ENCODE results near the gene SMIM10L2A. TPM values are rescaled to one million over a fixed set of nuclear protein-coding genes. Genes with fewer than 3 reads are reported as not detected.
"Not testable (repeated sequence)": the region's sequence is repeated elsewhere in the genome, so short reads cannot be mapped to it uniquely, and the experiment has no call there.

Gene SMIM10L2A
- 1.9 TPM for total RNA-seq

DNA sequence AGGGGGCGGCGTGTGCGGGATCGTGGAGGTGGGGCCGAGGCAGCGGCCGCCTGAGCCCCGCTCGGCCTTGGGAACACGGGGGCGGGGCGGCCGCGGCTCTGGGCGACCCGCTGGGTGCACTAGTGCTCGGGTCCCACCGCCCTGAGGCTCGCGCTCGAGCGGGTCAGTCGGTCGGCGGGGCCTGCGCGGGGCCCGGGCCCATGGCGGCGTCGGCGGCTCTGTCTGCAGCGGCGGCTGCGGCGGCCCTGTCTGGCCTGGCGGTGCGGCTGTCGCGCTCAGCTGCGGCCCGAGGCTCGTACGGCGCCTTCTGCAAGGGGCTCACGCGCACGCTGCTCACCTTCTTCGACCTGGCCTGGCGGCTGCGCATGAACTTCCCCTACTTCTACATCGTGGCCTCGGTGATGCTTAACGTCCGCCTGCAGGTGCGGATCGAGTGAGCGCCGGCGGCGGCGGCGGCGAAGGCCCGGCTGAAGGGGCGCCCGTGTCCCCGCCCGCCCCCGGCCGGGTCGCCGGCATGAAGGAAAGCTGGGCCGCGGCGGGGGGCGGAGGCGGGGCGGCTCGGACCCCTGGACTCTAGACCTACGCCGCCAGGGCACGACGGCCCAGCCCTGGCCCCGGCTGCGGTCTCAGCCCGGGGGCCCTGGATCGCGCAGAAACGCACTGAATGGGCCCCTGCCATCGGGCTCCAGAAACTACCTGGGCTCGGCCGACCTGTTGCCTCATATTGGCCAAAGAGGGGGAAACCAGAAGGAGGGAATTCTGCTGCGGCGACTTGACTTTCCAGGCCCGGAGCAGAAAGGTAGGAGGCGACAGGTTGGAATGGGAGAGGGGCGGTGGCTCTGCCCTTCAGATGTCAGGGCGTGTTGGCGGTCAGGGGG lies at the start of gene SMIM10L2A:
TSS of gene SMIM10L2A (plus strand) at position 13 of the 878 bp plus-strand sequence. CDS start at position 201, 188 bp downstream.
- DNase-seq (ENCODE audit: low spot score) = no peak

DNA sequence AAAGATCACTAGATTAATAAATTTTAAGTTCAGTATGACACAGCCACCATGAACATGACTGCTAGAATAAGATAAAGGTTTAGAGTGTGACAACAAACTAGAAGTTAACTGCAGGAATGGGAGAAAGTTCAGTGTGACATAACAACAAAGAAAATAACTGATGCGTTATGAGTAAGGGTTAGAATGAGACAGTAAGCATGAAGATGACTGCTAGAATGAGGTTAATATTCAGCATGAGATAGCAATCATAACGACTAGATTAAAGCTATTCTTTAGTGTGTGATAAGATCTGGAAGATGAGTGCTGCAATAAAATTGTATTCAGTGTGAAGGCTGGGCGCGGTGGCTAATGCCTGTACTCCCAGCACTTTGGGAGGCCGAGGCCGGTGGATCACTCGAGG lies 48.4 kb upstream of the SMIM10L2A start:
- no peak for DNase-seq (ENCODE audit: low spot score)

DNA sequence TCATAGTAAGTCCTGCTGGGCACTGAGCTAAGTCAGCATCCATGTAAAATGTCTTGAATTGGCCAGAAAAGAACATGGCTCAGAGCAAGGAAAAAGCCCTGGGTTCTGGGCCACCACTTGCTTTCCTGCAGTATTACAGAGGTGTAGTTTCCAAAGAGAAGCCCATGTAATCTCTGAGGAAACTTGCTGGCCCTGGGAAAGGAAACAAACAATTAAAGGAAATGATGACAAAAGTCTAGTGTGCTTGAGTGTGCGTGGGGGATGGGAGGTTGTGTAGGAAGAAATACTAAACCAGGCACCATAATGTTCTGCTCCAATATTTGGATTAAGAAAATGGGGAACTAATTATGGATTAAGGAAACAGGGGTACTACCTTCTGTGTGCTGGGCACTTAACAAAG lies 39.5 kb upstream of the SMIM10L2A start:
- DNase-seq (ENCODE audit: low spot score) = no peak

DNA sequence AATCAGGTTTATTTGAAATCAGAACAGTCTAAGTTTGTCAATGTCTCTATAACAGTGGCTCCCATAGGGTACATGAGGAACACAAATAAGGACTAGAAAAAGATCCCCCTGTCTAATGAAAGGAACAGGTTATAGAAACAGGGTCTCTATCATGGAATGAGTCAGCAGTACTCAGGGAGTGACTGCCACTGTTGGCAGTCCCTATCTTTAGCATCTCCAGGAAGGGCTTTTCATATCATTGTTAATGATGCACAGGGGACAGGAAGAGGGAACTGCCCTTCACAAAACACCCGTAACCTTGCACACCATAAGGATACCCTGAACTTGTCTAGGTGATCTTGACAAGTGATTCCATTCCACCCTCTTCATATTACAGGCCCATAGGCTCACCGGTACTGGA lies 38.5 kb upstream of the SMIM10L2A start:
- no peak for DNase-seq (ENCODE audit: low spot score)

DNA sequence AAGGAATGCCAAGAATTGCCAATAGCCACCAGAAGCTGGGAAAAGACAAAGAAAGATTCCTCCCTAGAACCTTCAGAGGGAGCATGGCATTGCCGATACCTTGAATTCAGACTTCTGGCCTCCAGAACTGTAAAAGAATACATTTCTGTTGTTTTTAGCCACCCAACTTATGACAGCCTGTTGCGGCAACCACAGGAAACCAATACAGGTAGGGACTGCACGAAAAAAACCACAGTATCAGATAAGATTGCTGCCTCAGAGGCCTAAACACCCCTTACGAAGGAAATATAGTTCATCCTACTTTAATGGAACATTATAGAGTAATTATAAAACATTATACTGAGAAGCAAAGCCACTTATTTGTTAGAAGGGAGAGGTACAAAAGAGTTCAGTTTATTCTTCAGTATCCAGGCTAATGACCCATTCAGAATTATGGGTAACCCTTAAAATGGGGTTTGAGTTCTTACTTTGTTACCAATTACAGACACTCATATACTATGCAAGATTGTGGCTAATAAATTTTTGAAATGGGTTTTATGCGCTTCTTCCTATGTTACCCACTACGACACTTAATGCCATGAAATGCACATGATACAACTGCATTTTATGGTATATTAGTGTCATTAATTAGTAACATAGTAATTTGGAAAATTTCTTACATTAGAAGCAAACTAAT lies 37.4 kb upstream of the SMIM10L2A start:
- no peak for DNase-seq (ENCODE audit: low spot score)

DNA sequence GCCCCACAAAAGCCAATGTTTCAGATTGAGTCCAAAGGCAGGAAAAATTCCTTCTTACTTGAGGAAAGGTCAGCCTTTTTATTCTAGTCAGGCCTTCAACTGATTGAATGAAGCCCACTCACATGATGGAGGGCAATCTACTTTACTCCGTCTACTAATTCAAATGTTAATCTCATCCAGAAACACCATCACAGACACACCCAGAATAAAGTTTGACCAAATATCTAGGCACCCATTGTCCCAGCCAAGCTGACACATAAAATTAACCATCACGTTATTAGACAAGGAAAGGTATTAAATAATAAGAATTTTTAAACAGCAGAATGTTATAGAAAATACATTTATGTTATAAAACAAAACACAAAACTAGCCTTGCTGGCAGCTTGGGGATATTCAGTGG lies 32.9 kb upstream of the SMIM10L2A start:
- DNase-seq (ENCODE audit: low spot score) = no peak

DNA sequence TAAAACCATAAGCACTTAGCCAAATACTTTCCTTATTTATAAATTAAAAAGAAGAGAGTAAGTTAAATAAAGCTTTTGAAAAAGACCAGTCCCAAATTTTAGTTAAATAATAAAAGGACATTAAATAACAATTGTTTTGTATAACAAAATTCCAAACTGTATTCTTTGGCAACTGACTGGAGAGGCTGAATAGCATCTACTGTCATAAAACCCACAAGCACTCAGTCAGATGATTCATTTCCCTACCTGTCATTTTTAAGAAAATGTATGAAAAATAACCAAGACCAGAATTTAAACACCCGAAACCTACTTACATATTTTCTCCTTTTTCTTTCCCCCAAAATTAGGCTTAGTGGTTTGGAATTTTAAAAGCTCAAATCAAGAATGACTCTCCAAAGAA lies 32.5 kb upstream of the SMIM10L2A start:
- DNase-seq (ENCODE audit: low spot score) = no peak

DNA sequence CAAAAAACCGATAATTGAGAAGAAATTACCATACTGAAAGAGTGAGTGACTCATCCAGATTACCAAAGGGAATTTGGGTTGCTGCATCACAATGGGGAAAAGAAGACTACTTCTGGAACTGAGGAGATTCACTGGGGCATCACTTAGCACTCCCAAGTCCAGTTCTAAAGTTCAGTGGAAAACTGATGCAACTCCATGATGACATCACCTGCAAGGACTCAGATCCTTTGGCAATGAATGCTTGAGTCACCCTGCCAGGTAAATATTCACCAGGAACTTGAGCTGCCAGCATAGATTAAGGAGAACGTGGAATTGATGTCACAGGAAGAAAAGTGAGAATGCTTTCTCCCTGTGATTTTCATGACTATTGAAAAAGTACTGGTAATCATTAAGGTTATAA lies 32.0 kb upstream of the SMIM10L2A start:
- DNase-seq (ENCODE audit: low spot score) = peak; percentile 27

DNA sequence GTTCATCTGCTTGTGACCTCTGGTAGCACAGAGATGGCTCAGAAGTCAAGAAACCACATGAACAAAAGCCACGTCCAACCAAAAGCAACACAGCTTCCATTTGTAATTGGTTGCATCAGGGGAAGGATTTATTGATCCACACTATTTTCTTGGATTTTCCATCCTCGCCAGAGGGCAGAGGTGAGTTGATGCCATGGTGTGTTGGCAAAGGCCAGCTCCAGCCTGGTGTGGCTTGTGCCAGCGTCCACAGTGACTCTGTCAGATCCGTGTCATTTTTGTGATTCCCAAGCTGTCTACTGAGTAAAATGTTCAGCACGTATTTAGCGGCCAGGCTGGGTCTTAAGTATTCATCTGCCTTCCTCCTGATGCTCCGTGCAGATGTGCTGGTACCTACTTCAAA lies 30.0 kb upstream of the SMIM10L2A start:
- no peak for DNase-seq (ENCODE audit: low spot score)

DNA sequence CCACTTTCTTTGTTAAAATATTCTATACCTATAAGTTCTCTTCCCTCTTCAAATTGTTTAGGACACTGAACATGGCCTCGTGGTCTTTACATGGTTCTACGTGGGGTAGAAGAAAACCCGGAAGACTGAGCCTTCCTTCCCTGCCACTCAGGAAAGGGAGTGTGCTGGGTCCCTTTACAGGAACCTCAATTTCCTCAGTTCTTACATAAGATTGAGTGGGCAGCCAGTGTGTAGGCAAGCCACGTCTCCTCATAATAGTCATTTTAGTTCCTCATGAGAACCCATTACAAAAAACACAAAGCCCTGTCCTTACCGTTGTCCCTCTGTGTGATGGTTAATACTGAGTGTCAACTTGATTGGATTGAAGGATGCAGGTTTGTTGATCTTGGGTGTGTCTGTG lies 28.7 kb upstream of the SMIM10L2A start:
- DNase-seq (ENCODE audit: low spot score) = no peak

DNA sequence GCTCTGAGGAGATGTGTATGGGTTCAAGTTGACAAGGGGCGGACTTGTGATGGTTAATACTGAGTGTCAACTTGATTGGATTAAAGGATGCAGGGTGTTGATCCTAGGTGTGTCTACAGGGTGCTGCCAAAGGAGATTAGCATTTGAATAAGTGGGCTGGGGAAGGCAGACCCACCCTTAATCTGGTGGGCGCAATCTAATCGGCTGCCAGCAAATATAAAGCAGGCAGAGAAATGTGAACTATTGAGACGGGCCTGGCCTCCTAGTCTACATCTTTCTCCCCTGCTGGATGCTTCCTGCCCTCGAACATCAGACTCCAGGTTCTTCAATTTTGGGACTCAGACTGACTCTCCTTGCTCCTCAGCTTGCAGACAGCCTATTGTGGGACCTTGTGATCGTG lies 26.7 kb upstream of the SMIM10L2A start:
- no peak for DNase-seq (ENCODE audit: low spot score)

DNA sequence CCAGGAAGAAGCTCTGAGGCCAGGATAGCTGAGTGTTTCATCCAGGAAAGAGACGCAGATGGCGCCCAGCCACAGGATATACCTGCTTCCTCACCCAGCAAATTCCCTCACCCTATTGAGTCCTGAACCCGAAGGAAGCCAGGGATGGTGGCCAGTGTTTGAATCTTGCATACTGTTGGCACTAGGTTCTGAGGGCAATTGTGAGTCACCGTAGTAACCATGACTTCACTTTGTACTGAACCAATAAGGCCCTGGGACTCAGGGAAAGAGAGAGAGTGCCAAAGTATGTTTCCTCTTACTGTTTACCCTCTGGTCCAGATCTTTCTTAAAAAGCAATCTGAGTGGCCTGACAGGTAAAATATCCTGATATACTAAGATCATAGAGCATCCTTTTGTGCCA lies 25.6 kb upstream of the SMIM10L2A start:
- DNase-seq (ENCODE audit: low spot score) = no peak

DNA sequence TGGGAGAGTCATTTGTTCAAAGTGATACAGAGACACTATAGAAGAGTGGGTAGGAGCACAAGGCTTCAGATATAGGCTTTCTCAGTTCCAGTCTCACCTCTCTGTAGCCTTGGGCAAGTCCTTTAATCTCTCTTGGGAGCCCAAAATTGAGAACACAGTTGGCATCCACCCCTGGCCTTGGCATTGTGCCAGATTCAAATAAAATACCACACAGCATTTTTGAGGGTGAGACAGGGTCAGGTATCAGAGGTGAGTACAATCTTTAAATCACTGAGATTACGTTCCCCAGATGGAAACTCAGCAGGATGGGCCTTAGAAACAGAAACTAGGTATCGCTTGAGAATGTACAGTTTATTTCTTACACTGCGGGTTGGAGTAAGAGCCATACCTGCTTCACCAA lies 25.2 kb upstream of the SMIM10L2A start:
- no peak for DNase-seq (ENCODE audit: low spot score)

DNA sequence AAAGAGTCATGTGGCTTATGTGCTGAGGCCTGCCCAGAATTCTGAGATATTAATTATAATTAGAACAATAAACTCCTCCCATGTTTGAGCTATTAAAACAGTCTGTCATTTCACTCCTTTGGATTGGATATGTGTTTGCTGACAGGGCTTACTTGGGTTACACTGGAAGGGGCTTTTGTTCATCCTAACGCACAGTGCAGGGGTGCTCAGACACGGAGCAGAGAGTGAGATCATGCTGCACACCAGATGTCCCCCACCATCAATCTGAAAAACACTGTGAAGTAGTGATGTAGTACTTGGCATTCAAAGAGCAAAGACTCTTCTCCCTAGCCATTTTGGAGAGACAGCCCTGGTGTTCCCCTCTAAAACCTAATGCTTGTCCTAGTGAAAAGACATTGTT lies 24.1 kb upstream of the SMIM10L2A start:
- DNase-seq (ENCODE audit: low spot score) = no peak

DNA sequence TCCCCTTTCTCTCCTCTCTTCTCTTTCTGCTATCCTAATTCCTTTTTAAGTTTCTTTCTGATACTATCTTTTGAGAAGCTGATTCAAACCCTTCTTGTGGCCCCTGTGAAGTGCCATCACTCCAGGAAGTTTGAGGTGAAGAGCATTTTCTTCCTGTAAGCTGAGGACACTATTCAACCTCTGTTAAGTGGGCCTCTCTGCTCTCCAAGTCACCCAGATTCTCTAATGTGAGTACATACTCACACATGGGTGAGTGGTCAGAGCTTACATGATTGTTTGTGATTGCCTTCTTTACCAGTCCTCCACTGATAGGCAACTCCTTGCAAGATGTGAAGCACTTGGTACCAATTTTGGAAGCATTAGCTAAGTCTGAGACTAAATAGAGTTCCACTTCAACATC lies 18.4 kb upstream of the SMIM10L2A start:
- DNase-seq (ENCODE audit: low spot score) = no peak

DNA sequence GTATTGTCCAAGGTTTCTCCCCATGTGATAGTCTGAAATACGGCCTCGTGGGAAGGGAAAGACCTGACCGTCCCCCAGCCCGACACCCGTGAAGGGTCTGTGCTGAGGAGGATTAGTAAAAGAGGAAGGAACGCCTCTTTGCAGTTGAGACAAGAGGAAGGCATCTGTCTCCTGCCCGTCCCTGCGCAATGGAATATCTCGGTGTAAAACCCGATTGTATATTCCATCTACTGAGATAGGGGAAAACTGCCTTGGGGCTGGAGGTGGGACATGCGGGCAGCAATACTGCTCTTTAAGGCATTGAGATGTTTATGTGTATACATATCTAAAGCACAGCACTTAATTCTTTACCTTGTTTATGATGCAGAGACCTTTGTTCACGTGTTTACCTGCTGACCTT lies 15.3 kb upstream of the SMIM10L2A start:
- not testable (repeated sequence) for DNase-seq (ENCODE audit: low spot score)

DNA sequence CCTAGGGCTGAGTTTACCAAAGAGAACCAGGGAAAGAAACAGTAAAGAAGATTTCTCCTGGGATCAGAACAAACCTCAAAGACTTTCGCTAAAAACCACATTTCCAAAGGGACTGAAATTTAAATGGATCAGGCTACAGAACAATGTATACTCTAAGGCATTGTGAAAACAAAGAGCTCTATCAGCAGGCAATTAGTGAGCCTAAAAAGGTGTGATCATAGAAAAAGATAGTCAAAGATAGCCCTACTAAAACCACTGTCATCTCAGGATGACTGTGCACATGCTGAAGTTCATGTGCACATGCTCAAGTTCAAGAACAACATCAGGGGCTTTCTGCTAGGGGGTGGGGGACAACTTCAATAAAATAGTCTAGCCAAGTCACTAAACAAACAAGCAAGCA lies 12.9 kb upstream of the SMIM10L2A start:
- DNase-seq (ENCODE audit: low spot score) = no peak

DNA sequence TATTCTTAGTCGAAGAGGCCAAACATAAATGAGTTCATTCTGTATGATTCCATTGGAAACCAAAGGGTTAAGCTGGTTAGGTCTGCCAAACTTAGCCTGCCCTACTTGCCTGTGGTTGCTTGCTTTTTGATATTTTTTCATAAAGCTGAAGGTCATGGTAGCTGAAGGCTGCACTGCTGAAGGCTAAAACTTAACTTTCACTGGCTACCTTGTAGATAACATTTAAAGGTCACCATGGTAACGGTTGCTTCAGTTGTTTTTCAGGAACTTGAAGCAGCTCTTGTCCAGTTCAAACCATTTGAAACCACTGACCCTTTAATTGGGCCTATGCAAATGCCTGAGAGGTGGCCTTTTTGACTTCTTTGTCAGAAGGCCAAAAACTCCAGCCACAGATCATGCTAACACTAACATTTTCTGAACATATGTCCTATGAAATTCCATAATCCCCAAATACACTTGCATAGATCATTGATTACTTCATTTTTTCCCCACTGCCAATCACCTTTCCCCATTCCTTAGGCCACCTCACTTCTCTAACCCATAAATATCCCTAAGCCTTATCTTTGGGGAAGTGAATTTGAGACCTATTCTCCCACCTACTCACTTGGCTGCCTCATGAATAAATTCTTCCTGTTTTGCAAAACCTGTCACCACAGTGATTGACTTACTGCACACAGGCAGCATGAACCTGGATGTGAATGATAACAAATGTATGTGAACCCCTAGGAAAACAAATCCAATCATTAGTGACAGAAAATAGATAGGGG lies 10.7 kb upstream of the SMIM10L2A start:
- DNase-seq (ENCODE audit: low spot score) = no peak

DNA sequence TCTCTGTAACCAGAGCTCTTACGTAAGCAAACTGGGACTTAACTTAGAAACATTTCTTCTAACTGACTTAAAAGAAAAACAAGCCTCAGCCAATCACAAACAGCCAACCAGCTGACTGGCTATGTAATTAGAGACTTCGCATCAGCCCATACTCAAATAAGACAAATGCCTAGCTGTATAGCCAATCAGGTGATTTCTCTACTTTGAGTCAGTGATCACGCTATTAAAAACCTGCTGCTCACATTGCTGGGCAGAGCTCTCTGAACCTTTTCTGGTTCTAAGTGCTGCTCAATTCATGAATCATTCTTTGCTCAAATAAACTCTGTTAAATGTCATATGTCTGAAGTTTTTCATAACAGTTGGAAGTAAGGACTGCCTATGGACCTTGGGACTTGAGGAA lies 9.9 kb upstream of the SMIM10L2A start:
- DNase-seq (ENCODE audit: low spot score) = no peak

DNA sequence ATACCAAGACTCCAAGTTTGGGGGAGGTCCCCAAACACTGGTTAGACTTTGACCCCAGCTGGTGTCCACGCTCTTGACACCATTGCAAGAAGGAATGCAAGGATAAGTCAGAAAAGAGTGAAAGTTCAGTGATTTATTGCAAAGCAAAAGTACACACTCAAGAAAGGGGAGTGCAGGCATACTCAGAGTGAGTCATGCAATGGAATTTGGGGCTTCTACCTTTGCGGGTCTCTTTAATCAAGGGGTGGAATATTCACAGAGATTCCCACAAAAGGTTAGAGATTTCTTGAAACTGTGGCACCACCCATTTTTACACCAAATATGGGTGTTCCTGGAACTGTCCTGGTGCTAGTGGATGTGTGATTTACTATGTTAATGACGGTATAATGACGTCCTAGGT lies 5.2 kb upstream of the SMIM10L2A start:
- DNase-seq (ENCODE audit: low spot score) = no peak

DNA sequence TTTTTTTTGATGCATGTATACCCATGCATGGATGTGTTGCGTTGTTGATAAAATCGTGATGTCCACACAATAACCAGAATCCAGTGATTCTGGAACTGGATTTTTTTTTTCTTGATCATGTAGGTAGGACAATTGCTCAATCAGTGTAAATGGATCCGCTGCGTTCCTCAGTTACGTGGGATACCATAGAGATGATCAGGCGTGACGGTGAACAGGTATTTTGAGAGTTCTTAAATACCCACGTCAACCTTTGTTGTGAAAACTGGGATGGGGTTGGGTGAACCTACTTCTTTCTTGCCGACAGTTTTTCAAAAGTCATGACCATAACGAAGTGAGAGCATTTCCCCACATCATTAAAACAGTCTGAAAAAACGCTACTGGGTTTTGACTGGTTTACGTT lies 913 bp upstream of the SMIM10L2A start:
- no peak for DNase-seq (ENCODE audit: low spot score)

DNA sequence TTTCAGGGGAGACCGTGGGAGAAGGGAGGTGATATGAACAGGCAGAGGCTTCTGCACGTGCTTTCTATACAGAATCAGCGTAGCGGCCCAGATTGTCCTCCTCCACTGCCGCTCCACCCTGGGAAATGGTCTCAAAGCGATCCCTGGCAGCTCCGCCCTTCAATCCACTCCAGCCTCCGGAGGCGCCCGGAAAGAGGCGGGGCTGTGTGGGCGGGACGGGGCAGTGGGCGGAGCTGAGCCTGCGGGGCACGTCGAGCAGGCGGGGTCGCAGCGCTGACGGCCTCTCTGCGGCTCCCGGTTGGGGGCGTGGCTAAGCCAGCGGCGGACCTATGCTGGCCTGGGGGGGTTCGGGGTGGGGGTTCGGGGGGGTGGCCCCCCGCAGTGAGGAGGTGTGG lies 210 bp upstream of the SMIM10L2A start:
- DNase-seq (ENCODE audit: low spot score) = peak; percentile 86

DNA sequence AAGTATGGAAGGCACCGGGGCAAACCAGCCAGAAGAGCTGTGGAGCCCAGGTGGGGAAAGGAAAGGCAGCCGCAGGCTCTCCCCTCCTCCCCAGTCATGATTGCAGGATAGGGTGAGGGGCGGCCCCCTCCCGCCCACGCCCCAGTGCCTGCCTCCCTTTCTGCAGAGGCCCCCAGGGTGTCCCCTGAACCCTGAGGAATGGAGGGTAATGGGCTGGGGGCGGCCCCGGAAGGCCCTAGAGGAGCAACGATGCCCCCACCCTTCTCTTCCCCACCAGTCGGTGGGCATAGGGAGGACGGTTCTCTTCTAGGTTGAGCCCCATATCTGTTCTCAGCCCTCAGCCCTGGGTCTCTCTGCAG lies 1.0 kb downstream of the SMIM10L2A start:
- not testable (repeated sequence) for DNase-seq (ENCODE audit: low spot score)

Data from mucosa of gallbladder (tissue), 1 donor.